WTC11 (cell line): ENCODE results near the gene RAI1.

Experiments used
- CREM ChIP-seq: sonication (generic); formaldehyde crosslinking; IDR thresholded peaks from 2 replicates; pipeline ENCODE4 v1.8.1; 2022; ENCODE audit warnings: mild to moderate bottlenecking, missing genetic modification reagents, moderate library complexity
- SMAD4 ChIP-seq: sonication (generic); formaldehyde crosslinking; IDR thresholded peaks from 2 replicates; pipeline ENCODE4 v1.8.0; 2022; ENCODE audit warnings: mild to moderate bottlenecking, missing genetic modification reagents
- TEAD4 ChIP-seq: sonication (generic); formaldehyde crosslinking; IDR thresholded peaks from 2 replicates; pipeline ENCODE4 v1.8.0; 2022; ENCODE audit warnings: mild to moderate bottlenecking, missing genetic modification reagents
- ZNF232 ChIP-seq: sonication (generic); formaldehyde crosslinking; IDR thresholded peaks from 2 replicates; pipeline ENCODE4 v1.8.0; 2022; ENCODE audit warnings: mild to moderate bottlenecking, missing genetic modification reagents
- TF ChIP-seq, protein P1 (sequence below): fragments of 200-600 bp; IDR thresholded peaks from 2 replicates; pipeline ENCODE4 v1.8.0; 2022; ENCODE audit warnings: antibody characterized with exemption
- TF ChIP-seq, protein P2 (sequence below): fragments of 250-450 bp; sonication (Bioruptor Pico); IDR thresholded peaks from 2 replicates; pipeline ENCODE4 v1.9.0; 2021; ENCODE audit warnings: mild to moderate bottlenecking
- TF ChIP-seq, protein P3 (sequence below): sonication (generic); formaldehyde crosslinking; IDR thresholded peaks from 2 replicates; pipeline ENCODE4 v1.8.0; 2022; ENCODE audit warnings: mild to moderate bottlenecking, missing genetic modification reagents
- TF ChIP-seq, protein P4 (sequence below): sonication (generic); formaldehyde crosslinking; IDR thresholded peaks from 2 replicates; pipeline ENCODE4 v1.8.0; 2023; ENCODE audit warnings: missing genetic modification reagents, mild to moderate bottlenecking, borderline replicate concordance
- TF ChIP-seq, protein P5 (sequence below): fragments of 250-450 bp; sonication (Bioruptor Pico); IDR thresholded peaks from 2 replicates; pipeline ENCODE4 v1.8.0; 2021; ENCODE audit warnings: mild to moderate bottlenecking
- TF ChIP-seq, protein P6 (sequence below): sonication (generic); formaldehyde crosslinking; IDR thresholded peaks from 2 replicates; pipeline ENCODE4 v1.8.1; 2023; ENCODE audit warnings: mild to moderate bottlenecking, missing genetic modification reagents, moderate library complexity

DNA sequence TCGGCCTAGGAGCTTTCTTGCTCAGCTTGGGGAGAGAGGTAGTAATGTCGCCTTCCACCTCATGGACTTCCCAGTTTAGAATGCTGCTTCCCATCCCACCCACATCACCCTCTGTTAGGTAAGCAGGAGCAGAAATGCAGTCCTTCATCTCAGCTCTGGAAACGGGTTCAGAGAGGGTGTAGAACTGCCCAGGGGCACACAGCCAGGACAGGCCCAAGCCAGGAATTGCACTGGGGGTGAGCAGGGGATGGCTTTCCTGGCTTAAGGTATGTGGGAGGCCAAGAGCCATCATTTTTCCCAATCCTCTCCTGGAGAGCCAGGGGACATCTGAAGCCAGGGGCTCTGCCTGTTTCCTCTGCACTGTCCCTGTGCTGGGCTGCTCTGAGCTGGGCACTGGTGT lies 33.6 kb downstream of the RAI1 start:
- TF ChIP-seq, protein P1, sequence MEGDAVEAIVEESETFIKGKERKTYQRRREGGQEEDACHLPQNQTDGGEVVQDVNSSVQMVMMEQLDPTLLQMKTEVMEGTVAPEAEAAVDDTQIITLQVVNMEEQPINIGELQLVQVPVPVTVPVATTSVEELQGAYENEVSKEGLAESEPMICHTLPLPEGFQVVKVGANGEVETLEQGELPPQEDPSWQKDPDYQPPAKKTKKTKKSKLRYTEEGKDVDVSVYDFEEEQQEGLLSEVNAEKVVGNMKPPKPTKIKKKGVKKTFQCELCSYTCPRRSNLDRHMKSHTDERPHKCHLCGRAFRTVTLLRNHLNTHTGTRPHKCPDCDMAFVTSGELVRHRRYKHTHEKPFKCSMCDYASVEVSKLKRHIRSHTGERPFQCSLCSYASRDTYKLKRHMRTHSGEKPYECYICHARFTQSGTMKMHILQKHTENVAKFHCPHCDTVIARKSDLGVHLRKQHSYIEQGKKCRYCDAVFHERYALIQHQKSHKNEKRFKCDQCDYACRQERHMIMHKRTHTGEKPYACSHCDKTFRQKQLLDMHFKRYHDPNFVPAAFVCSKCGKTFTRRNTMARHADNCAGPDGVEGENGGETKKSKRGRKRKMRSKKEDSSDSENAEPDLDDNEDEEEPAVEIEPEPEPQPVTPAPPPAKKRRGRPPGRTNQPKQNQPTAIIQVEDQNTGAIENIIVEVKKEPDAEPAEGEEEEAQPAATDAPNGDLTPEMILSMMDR = no peak
- TF ChIP-seq, protein P2, sequence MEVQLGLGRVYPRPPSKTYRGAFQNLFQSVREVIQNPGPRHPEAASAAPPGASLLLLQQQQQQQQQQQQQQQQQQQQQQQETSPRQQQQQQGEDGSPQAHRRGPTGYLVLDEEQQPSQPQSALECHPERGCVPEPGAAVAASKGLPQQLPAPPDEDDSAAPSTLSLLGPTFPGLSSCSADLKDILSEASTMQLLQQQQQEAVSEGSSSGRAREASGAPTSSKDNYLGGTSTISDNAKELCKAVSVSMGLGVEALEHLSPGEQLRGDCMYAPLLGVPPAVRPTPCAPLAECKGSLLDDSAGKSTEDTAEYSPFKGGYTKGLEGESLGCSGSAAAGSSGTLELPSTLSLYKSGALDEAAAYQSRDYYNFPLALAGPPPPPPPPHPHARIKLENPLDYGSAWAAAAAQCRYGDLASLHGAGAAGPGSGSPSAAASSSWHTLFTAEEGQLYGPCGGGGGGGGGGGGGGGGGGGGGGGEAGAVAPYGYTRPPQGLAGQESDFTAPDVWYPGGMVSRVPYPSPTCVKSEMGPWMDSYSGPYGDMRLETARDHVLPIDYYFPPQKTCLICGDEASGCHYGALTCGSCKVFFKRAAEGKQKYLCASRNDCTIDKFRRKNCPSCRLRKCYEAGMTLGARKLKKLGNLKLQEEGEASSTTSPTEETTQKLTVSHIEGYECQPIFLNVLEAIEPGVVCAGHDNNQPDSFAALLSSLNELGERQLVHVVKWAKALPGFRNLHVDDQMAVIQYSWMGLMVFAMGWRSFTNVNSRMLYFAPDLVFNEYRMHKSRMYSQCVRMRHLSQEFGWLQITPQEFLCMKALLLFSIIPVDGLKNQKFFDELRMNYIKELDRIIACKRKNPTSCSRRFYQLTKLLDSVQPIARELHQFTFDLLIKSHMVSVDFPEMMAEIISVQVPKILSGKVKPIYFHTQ (CRISPR knock-in tag) = no peak
- TF ChIP-seq SMAD4 (CRISPR knock-in tag) = no peak
- TF ChIP-seq, protein P3, sequence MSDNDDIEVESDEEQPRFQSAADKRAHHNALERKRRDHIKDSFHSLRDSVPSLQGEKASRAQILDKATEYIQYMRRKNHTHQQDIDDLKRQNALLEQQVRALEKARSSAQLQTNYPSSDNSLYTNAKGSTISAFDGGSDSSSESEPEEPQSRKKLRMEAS (CRISPR knock-in tag) = no peak
- TF ChIP-seq, protein P4, sequence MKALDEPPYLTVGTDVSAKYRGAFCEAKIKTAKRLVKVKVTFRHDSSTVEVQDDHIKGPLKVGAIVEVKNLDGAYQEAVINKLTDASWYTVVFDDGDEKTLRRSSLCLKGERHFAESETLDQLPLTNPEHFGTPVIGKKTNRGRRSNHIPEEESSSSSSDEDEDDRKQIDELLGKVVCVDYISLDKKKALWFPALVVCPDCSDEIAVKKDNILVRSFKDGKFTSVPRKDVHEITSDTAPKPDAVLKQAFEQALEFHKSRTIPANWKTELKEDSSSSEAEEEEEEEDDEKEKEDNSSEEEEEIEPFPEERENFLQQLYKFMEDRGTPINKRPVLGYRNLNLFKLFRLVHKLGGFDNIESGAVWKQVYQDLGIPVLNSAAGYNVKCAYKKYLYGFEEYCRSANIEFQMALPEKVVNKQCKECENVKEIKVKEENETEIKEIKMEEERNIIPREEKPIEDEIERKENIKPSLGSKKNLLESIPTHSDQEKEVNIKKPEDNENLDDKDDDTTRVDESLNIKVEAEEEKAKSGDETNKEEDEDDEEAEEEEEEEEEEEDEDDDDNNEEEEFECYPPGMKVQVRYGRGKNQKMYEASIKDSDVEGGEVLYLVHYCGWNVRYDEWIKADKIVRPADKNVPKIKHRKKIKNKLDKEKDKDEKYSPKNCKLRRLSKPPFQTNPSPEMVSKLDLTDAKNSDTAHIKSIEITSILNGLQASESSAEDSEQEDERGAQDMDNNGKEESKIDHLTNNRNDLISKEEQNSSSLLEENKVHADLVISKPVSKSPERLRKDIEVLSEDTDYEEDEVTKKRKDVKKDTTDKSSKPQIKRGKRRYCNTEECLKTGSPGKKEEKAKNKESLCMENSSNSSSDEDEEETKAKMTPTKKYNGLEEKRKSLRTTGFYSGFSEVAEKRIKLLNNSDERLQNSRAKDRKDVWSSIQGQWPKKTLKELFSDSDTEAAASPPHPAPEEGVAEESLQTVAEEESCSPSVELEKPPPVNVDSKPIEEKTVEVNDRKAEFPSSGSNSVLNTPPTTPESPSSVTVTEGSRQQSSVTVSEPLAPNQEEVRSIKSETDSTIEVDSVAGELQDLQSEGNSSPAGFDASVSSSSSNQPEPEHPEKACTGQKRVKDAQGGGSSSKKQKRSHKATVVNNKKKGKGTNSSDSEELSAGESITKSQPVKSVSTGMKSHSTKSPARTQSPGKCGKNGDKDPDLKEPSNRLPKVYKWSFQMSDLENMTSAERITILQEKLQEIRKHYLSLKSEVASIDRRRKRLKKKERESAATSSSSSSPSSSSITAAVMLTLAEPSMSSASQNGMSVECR = no peak
- TF ChIP-seq TEAD4 = no peak
- TF ChIP-seq, protein P5, sequence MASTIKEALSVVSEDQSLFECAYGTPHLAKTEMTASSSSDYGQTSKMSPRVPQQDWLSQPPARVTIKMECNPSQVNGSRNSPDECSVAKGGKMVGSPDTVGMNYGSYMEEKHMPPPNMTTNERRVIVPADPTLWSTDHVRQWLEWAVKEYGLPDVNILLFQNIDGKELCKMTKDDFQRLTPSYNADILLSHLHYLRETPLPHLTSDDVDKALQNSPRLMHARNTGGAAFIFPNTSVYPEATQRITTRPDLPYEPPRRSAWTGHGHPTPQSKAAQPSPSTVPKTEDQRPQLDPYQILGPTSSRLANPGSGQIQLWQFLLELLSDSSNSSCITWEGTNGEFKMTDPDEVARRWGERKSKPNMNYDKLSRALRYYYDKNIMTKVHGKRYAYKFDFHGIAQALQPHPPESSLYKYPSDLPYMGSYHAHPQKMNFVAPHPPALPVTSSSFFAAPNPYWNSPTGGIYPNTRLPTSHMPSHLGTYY (CRISPR knock-in tag) = no peak
- TF ChIP-seq ZNF232 (CRISPR knock-in tag) = no peak
- TF ChIP-seq CREM = no peak
- TF ChIP-seq, protein P6, sequence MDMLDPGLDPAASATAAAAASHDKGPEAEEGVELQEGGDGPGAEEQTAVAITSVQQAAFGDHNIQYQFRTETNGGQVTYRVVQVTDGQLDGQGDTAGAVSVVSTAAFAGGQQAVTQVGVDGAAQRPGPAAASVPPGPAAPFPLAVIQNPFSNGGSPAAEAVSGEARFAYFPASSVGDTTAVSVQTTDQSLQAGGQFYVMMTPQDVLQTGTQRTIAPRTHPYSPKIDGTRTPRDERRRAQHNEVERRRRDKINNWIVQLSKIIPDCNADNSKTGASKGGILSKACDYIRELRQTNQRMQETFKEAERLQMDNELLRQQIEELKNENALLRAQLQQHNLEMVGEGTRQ (CRISPR knock-in tag) = no peak
